H1 (cell line): ENCODE data around the gene ZNF761. TPM values are rescaled to one million over a fixed set of nuclear protein-coding genes. Genes with fewer than 3 reads are reported as not detected.
"Not testable (repeated sequence)": the region's sequence is repeated elsewhere in the genome, so short reads cannot be mapped to it uniquely, and the experiment has no call there.

Experiments
- CTCF ChIA-PET: fragments of 300-600 bp; sonication (Branson Sonifier 250); formaldehyde crosslinking; loops from one replicate; lab custom pipeline; 2021; ENCODE audit not compliant: partially characterized antibody; lab: Charles Lee
- POLR2A ChIA-PET: fragments of 300-600 bp; sonication (Branson Sonifier 250); formaldehyde crosslinking; loops from one replicate; lab custom pipeline; 2021; ENCODE audit warnings: inconsistent platforms; ENCODE audit not compliant: partially characterized antibody; lab: Charles Lee
- DNase-seq, 2 experiments: peaks; one replicate each; pipeline versions ENCODE4 v3.0.0 to v3.0.0-alpha.2; 2010 to 2022; ENCODE audit warnings: low spot score in 2 of 2, low read depth in 1 of 2, mixed read lengths in 1 of 2
- FAIRE-seq: peaks from 2 replicates; lab custom pipeline; 2011; peaks lifted over from hg19 to GRCh38; lab: Jason Lieb, UNC
- H2AFZ ChIP-seq: 2 replicates; pipeline ENCODE4 v1.8.1; 2012; ENCODE audit warnings: low read length, inconsistent platforms
- H2AK5ac ChIP-seq: 2 replicates; pipeline ENCODE4 v1.6.1; 2013; ENCODE audit warnings: low read depth, low read length
- H2BK120ac ChIP-seq: replicated peaks from 2 replicates; pipeline ENCODE3; 2013; ENCODE audit warnings: low read depth, low read length, inconsistent platforms
- H2BK12ac ChIP-seq: 2 replicates; pipeline ENCODE4 v1.6.1; 2013; ENCODE audit warnings: low read depth, low read length
- H2BK15ac ChIP-seq: 2 replicates; pipeline ENCODE4 v1.6.1; 2013; ENCODE audit warnings: low read length
- H2BK20ac ChIP-seq: 2 replicates; pipeline ENCODE4 v1.6.1; 2013; ENCODE audit warnings: low read length
- H2BK5ac ChIP-seq: 2 replicates; pipeline ENCODE4 v1.6.1; 2013; ENCODE audit warnings: low read depth, low read length
- H3K14ac ChIP-seq: 2 replicates; pipeline ENCODE4 v1.6.1; 2013; ENCODE audit warnings: inconsistent platforms; ENCODE audit not compliant: insufficient read length
- H3K18ac ChIP-seq: 2 replicates; pipeline ENCODE4 v1.6.1; 2013; ENCODE audit warnings: low read length; ENCODE audit errors: extremely low read depth
- H3K23ac ChIP-seq: 2 replicates; pipeline ENCODE4 v1.6.1; 2013; ENCODE audit warnings: inconsistent platforms; ENCODE audit not compliant: insufficient read length
- H3K23me2 ChIP-seq: 2 replicates; pipeline ENCODE4 v1.6.1; 2013; ENCODE audit warnings: low read depth, low read length
- H3K27ac ChIP-seq: 2 replicates; pipeline ENCODE4 v1.6.1; 2011; ENCODE audit warnings: low read depth, low read length, inconsistent platforms
- H3K27me3 ChIP-seq, 4 experiments: replicated peaks in 1 of 4; 1 replicate in 1 of 4; 2 replicates in 3 of 4; pipeline versions ENCODE4 v1.6.1 to v1.8.1; 2011 to 2013; ENCODE audit warnings: low read length in 3 of 4, mild to moderate bottlenecking in 3 of 4, inconsistent platforms in 2 of 4, mixed read lengths in 2 of 4, moderate library complexity in 1 of 4; ENCODE audit not compliant: control insufficient read depth in 3 of 4, insufficient read depth in 3 of 4; ENCODE audit errors: extremely low read depth in 1 of 4
- H3K36me3 ChIP-seq, 4 experiments: 2 replicates each; pipeline versions ENCODE4 v1.6.1 to v1.8.1; 2011 to 2013; ENCODE audit warnings: mild to moderate bottlenecking in 4 of 4, low read length in 3 of 4, moderate library complexity in 2 of 4, control low read depth in 1 of 4, inconsistent platforms in 1 of 4; ENCODE audit not compliant: insufficient read depth in 4 of 4, control insufficient read depth in 2 of 4
- H3K4ac ChIP-seq: replicated peaks from 2 replicates; pipeline ENCODE3; 2013; ENCODE audit warnings: low read length, low read depth, mixed read lengths, inconsistent platforms; ENCODE audit not compliant: insufficient read length
- H3K4me1 ChIP-seq, 4 experiments: replicated peaks in 1 of 4; 1 replicate in 1 of 4; 2 replicates in 3 of 4; pipeline versions ENCODE4 v1.6.1 to v1.8.1; 2011 to 2013; ENCODE audit warnings: low read length in 3 of 4, inconsistent platforms in 2 of 4, mixed read lengths in 1 of 4; ENCODE audit not compliant: insufficient read depth in 4 of 4, control insufficient read depth in 3 of 4
- H3K4me2 ChIP-seq, 2 experiments: 2 replicates each; pipeline versions ENCODE4 v1.6.1 to v1.8.1; 2011 to 2013; ENCODE audit warnings: low read depth in 2 of 2, low read length in 2 of 2, control low read depth in 1 of 2, inconsistent platforms in 1 of 2, mild to moderate bottlenecking in 1 of 2; ENCODE audit not compliant: insufficient read depth in 1 of 2
- H3K4me3 ChIP-seq, 4 experiments: fragments of 200-600, 300-600 bp in 1 of 4; sonication (generic), shearing (Covaris generic), sonication (Bioruptor Twin) in 1 of 4; 2 replicates each; pipeline versions ENCODE4 v1.5.1 to v1.8.1; 2011 to 2016; ENCODE audit warnings: low read length in 4 of 4, low read depth in 3 of 4, control low read depth in 2 of 4, inconsistent platforms in 2 of 4, mild to moderate bottlenecking in 2 of 4, mixed read lengths in 1 of 4, moderate library complexity in 1 of 4; ENCODE audit not compliant: insufficient read depth in 2 of 4; ENCODE audit errors: extremely low read depth in 1 of 4
- H3K56ac ChIP-seq: replicated peaks from 2 replicates; pipeline ENCODE3; 2013; ENCODE audit warnings: low read depth, mild to moderate bottlenecking, mixed read lengths, low read length, inconsistent platforms; ENCODE audit not compliant: insufficient read length
- H3K79me1 ChIP-seq: 2 replicates; pipeline ENCODE4 v1.6.1; 2013; ENCODE audit warnings: low read depth, low read length, control low read depth
- H3K79me2 ChIP-seq, 2 experiments: 2 replicates each; pipeline versions ENCODE4 v1.6.1 to v1.8.1; 2012 to 2013; ENCODE audit warnings: low read length in 2 of 2, mild to moderate bottlenecking in 2 of 2, inconsistent platforms in 1 of 2; ENCODE audit not compliant: insufficient read depth in 2 of 2, control insufficient read depth in 1 of 2
- H3K9ac ChIP-seq, 4 experiments: replicated peaks in 1 of 4; 1 replicate in 1 of 4; 2 replicates in 3 of 4; pipeline versions ENCODE4 v1.6.1 to v1.8.1; 2011 to 2013; ENCODE audit warnings: low read depth in 3 of 4, low read length in 3 of 4, control low read depth in 2 of 4, mild to moderate bottlenecking in 2 of 4, moderate library complexity in 2 of 4, inconsistent platforms in 1 of 4; ENCODE audit errors: extremely low read depth in 1 of 4
- H3K9me3 ChIP-seq, 2 experiments: 2 replicates each; pipeline versions ENCODE4 v1.6.1 to v1.8.1; 2012 to 2013; ENCODE audit warnings: mild to moderate bottlenecking in 2 of 2, moderate library complexity in 2 of 2, control low read depth in 1 of 2, inconsistent platforms in 1 of 2, low read depth in 1 of 2, low read length in 1 of 2, mixed read lengths in 1 of 2; ENCODE audit not compliant: insufficient read depth in 2 of 2
- H4K20me1 ChIP-seq, 2 experiments: replicated peaks in 1 of 2; 2 replicates each; pipeline versions ENCODE3 to v1.8.1; 2011 to 2013; ENCODE audit warnings: inconsistent platforms in 2 of 2, low read length in 2 of 2, mild to moderate bottlenecking in 1 of 2; ENCODE audit not compliant: insufficient read depth in 2 of 2, control insufficient read depth in 1 of 2
- H4K5ac ChIP-seq: 2 replicates; pipeline ENCODE4 v1.6.1; 2013; ENCODE audit warnings: low read length, low read depth, mixed read lengths, inconsistent platforms; ENCODE audit not compliant: insufficient read length
- H4K8ac ChIP-seq: 2 replicates; pipeline ENCODE4 v1.8.0; 2013; ENCODE audit warnings: mild to moderate bottlenecking, moderate library complexity, low read length, inconsistent platforms; ENCODE audit not compliant: insufficient read depth; ENCODE audit errors: extremely low read depth
- H4K91ac ChIP-seq: replicated peaks from 2 replicates; pipeline ENCODE3; 2013; ENCODE audit warnings: low read length, mixed read lengths, inconsistent platforms; ENCODE audit not compliant: insufficient read length
- WGBS, 2 experiments: shearing (Covaris generic) in 1 of 2; methylation state at CpG; one replicate each; pipeline versions ENCODE4 v1.1.6 to v1.1.7; 2013 to 2015; ENCODE audit warnings: low lambda C conversion rate in 2 of 2, mixed read lengths in 2 of 2, inconsistent platforms in 1 of 2, low coverage in 1 of 2, missing lambda C conversion rate in 1 of 2; ENCODE audit not compliant: insufficient replicate concordance in 2 of 2, insufficient coverage in 1 of 2, insufficient read length in 1 of 2; ENCODE audit errors: extremely low coverage in 1 of 2, missing lambda C conversion rate in 1 of 2; 5-methylcytosine and 5-hydroxymethylcytosine counted together
- polyA plus RNA-seq, 7 experiments: library from polyadenylated mRNA; depleted of rRNA in 3 of 7; stranded (reverse) in 5 of 7; unstranded in 2 of 7; fragments of >200 nt in 5 of 7; fragments of 200-250 nt in 2 of 7; gene quantifications; 1 replicate in 5 of 7; 2 replicates in 1 of 7; 4 replicates in 1 of 7; pipeline versions ENCODE4 v1.2.1 to v1.2.3, GENCODE V29; 2011 to 2013; ENCODE audit warnings: missing spikeins in 2 of 7, mixed read lengths in 2 of 7
- total RNA-seq: library from RNA; stranded (reverse); fragmentation: NEBNext Ultra II Directional; extraction: Animal tissue kit (Norgen Biotek cat#: 25700); gene quantifications from 2 replicates; pipeline ENCODE4 v1.2.1, GENCODE V29; 2021

The ZNF761 gene
- total and polyA plus RNA-seq, 2 of the 8 experiments (the other 6 are each of a cell fraction or from before 2014, with no cell fraction given): 11.1 to 25.1 TPM

DNA sequence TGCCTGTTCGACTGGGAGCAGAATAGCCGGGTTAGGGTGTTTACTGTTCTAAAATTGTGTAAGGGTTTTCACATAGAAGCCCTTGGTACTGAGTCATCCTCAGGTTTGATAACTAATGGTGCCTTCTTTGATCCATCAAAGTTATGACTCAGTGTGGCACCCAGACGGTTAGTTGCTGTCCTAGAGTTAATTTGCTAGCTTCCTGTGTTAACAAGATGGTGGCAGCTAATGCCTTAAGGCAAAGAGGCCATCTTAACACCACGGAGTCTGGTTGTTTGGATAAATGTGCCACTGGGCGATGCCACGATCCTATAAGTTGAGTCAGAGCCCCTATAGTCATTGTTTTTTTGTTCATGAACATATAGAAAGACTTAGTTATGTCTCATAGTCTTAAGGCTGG is 43.7 kb downstream of the ZNF761 start:
- not testable (repeated sequence) for H3K4ac ChIP-seq, H3K27me3 ChIP-seq, H3K27ac ChIP-seq, H3K79me1 ChIP-seq, H4K8ac ChIP-seq, H2BK15ac ChIP-seq, H2AK5ac ChIP-seq, H2BK120ac ChIP-seq, H2BK5ac ChIP-seq, H3K4me3 ChIP-seq, H3K14ac ChIP-seq, H3K4me2 ChIP-seq, H4K5ac ChIP-seq, H3K23me2 ChIP-seq, H2BK20ac ChIP-seq, H3K18ac ChIP-seq, H3K23ac ChIP-seq, H2AFZ ChIP-seq, H4K20me1 ChIP-seq, DNase-seq, H3K56ac ChIP-seq, FAIRE-seq, H3K4me1 ChIP-seq, H4K91ac ChIP-seq, H3K9ac ChIP-seq, H2BK12ac ChIP-seq
- H3K36me3 ChIP-seq: peaks cover 2 to 28% (median 14%) of the 10 kb centered on the region in 4 experiments
- POLR2A ChIA-PET: interaction anchor here (1.5 to 1.9 kb wide), 2 partner anchors 10 to 37 kb away, joined by 4 to 7 read pairs; no protein-coding TSS in a partner anchor
- WGBS, 2 experiments: 77% methylated on average over 6 of the region's 6 CpGs; no CpG with 5 or more reads in 1 of the 2 experiments
- peaks cover 0 to 43% of the 10 kb centered on the region in 2 experiments; a peak in 2 of 4 replicates for H3K79me2 ChIP-seq
- H3K9me3 ChIP-seq: peaks cover 11 to 15% of the 10 kb centered on the region in 2 experiments; a peak in 2 of 4 replicates
- CTCF ChIA-PET: interaction anchor here (1.0 to 2.6 kb wide), 6 partner anchors 10 to 139 kb away, joined by 3 to 18 read pairs (median 4); no protein-coding TSS in a partner anchor

DNA sequence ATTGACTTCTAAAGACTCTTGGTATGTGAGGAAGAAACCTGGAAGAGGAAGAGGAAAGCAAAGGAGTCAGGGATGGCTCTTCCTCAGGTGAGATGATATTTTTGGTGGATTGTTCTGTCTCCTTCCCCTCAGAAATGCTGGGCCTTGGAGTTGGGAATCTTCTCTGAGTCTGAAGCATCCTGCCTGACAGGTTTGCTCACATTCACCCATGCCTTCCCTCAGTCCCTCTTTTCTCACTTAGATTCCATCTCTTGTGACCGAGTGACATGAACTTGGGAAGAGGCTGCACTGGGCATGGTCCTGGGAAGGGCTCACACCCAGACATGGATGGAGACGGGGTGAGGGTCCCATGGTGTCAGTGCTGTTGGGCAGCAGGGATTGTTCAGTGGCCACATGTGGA is 52.0 kb downstream of the ZNF761 start:
- H2BK120ac ChIP-seq, H2BK15ac ChIP-seq, H2AFZ ChIP-seq, H3K27ac ChIP-seq, H3K79me2 ChIP-seq, H3K4me3 ChIP-seq, DNase-seq, H4K5ac ChIP-seq, H2BK5ac ChIP-seq, H2BK12ac ChIP-seq, H3K23ac ChIP-seq, H3K79me1 ChIP-seq, H3K23me2 ChIP-seq, H4K8ac ChIP-seq, H2BK20ac ChIP-seq, H4K20me1 ChIP-seq, H3K4ac ChIP-seq, H3K14ac ChIP-seq, H3K27me3 ChIP-seq, H2AK5ac ChIP-seq, H3K18ac ChIP-seq, H4K91ac ChIP-seq, H3K9ac ChIP-seq, FAIRE-seq, H3K4me1 ChIP-seq, H3K56ac ChIP-seq, H3K4me2 ChIP-seq: not testable (repeated sequence)
- peaks cover 2 to 62% (median 23%) of the 10 kb centered on the region in 4 experiments for H3K36me3 ChIP-seq
- 94% methylated on average over 2 of the region's 2 CpGs; no CpG with 5 or more reads in 1 of the 2 experiments for WGBS, 2 experiments
- peaks cover 25 to 28% of the 10 kb centered on the region in 2 experiments for H3K9me3 ChIP-seq
- ChIA-PET POLR2A (interaction anchor here (1.5 kb wide), 1 partner anchor 46 kb away, joined by 3 read pairs; no protein-coding TSS in a partner anchor), CTCF (interaction anchor here (1.4 kb wide), 1 partner anchor 17 kb away, joined by 4 read pairs; no protein-coding TSS in a partner anchor)
